Activated T-cell treated with anti-CD3 and anti-CD28 coated beads, Interleukin-2, amount 50 U/mL, for 4 hours (primary cell): ENCODE results near the gene MCF2L. TPM values are rescaled to one million over a fixed set of nuclear protein-coding genes. Genes with fewer than 3 reads are reported as not detected.

Source experiments
- ATAC-seq, 2 donors: fragments of 200-7000 bp; cut with Tn5 transposase; one replicate each; pipeline ENCODE4 v1.10.0; 2021
- DNase-seq: peaks from one replicate; pipeline ENCODE4 v3.0.0-alpha.2; 2020
- H3K27me3 Mint-ChIP-seq: one replicate; pipeline ENCODE4 v1.8.0; 2021; ENCODE audit warnings: low read depth, mixed read lengths
- H3K36me3 Mint-ChIP-seq: one replicate; pipeline ENCODE4 v1.8.0; 2022; ENCODE audit warnings: mixed read lengths; ENCODE audit not compliant: insufficient read depth
- H3K4me1 Mint-ChIP-seq: one replicate; pipeline ENCODE4 v1.8.0; 2021; ENCODE audit warnings: low read depth, mixed read lengths
- H3K4me3 Mint-ChIP-seq: one replicate; pipeline ENCODE4 v1.8.0; 2021; ENCODE audit warnings: mild to moderate bottlenecking, moderate library complexity, mixed read lengths
- H3K9me3 Mint-ChIP-seq: one replicate; pipeline ENCODE4 v1.8.0; 2021; ENCODE audit warnings: mixed read lengths
- total RNA-seq, 3 donors: library from RNA; stranded (reverse); gene quantifications; one replicate each; pipeline ENCODE4 v1.2.1, GENCODE V29; 2021

The MCF2L gene, protein sequence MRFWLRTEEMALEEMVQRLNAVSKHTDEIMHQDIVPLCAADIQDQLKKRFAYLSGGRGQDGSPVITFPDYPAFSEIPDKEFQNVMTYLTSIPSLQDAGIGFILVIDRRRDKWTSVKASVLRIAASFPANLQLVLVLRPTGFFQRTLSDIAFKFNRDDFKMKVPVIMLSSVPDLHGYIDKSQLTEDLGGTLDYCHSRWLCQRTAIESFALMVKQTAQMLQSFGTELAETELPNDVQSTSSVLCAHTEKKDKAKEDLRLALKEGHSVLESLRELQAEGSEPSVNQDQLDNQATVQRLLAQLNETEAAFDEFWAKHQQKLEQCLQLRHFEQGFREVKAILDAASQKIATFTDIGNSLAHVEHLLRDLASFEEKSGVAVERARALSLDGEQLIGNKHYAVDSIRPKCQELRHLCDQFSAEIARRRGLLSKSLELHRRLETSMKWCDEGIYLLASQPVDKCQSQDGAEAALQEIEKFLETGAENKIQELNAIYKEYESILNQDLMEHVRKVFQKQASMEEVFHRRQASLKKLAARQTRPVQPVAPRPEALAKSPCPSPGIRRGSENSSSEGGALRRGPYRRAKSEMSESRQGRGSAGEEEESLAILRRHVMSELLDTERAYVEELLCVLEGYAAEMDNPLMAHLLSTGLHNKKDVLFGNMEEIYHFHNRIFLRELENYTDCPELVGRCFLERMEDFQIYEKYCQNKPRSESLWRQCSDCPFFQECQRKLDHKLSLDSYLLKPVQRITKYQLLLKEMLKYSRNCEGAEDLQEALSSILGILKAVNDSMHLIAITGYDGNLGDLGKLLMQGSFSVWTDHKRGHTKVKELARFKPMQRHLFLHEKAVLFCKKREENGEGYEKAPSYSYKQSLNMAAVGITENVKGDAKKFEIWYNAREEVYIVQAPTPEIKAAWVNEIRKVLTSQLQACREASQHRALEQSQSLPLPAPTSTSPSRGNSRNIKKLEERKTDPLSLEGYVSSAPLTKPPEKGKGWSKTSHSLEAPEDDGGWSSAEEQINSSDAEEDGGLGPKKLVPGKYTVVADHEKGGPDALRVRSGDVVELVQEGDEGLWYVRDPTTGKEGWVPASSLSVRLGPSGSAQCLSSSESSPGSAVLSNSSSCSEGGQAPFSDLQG
- 1 to 10 TPM; 8.6 to 9.3 (median 8.9) TPM for total RNA-seq

DNA sequence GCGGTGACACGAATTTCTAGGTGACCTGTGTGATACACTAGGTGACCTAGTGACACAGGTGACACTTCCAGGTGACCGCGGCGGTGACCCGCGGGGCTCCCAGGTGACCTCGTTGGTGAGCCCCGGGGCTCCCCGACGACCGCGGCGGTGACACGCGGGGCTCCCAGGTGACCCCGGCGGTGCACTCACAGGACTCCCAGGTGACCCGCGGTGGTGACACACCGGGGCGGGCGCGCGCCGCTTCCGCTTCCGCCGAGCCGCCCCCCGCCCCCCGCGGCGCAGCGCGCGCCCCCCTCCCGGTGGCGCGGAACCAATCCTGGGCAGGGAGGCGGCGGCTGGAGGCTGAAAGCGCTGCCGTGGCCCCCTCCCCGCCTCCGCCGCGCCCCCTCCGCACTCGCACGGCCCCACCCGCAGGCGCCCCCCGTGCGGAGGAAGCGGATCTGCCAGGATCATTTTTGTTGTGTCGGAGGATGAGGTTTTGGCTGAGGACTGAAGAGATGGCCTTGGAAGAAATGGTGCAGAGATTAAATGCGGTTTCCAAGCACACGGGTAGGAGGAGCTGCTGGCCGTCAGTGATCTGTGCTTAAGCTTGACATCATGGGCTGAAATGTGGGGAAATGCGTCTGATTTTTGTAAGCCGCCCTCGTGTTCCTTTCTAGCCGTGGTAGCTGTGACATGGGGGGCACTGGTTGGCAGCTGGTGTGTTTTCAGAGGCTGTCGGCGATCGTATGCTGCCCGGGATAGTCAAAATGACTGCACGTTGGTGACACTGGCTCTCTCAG lies at the start of gene MCF2L:
MCF2L (plus strand) TSS at position 305 of the 782 bp plus-strand sequence; CDS start at position 471, 166 bp downstream.
- peaks cover 26% of the 10 kb centered on the region for H3K4me1 Mint-ChIP-seq
- peak within 1 kb of the TSS; percentile 86 for H3K4me3 Mint-ChIP-seq
- ATAC-seq (peak; percentile 88 to 90), DNase-seq (peak; percentile 53)
- H3K9me3 Mint-ChIP-seq, result no peaks in the 10 kb centered on the region
- peaks cover 3% of the 10 kb centered on the region for H3K36me3 Mint-ChIP-seq
- no peaks in the 10 kb centered on the region for H3K27me3 Mint-ChIP-seq

GRCh38 chr13:112923962-112924361 lies 45.1 kb upstream of the MCF2L start:
- Mint-ChIP-seq H3K27me3 (peaks cover 31% of the 10 kb centered on the region), H3K9me3 (no peaks in the 10 kb centered on the region), H3K36me3 (no peaks in the 10 kb centered on the region), H3K4me1 (no peaks in the 10 kb centered on the region), H3K4me3 (no peak overlapping the region)
- DNase-seq (no peak), ATAC-seq (no peak)

GRCh38 chr13:112924365-112924764 lies 44.6 kb upstream of the MCF2L start:
- DNase-seq, result no peak

DNA sequence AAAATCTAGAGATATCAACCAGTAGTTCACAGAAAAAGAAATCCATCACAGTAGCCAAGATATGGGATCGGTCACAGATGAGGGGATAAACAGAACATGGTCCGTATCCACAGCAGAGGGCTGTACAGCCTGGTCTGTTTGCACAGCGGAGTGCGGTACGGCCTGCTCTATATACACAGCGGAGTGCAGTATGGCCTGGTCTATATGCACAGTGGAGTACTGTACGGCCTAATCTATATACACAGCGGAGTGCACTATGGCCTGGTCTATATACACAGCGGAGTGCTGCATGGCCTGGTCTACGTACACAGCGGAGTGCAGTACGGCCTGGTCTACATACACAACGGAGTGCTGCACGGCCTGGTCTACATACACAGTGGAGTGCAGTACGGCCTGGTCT lies 43.0 kb upstream of the MCF2L start:
- H3K36me3 Mint-ChIP-seq, result no peaks in the 10 kb centered on the region
- ATAC-seq (no peak), DNase-seq (no peak)
- peaks cover 6% of the 10 kb centered on the region for H3K4me1 Mint-ChIP-seq
- H3K9me3 Mint-ChIP-seq, result no peaks in the 10 kb centered on the region
- H3K4me3 Mint-ChIP-seq, result no peak overlapping the region
- H3K27me3 Mint-ChIP-seq, result peaks cover 42% of the 10 kb centered on the region

More at GRCh38 chr13:112924365-112924764, 44.6 kb upstream of the MCF2L start:
- no peak for ATAC-seq
- Mint-ChIP-seq H3K4me1 (peaks cover 2% of the 10 kb centered on the region), H3K36me3 (no peaks in the 10 kb centered on the region), H3K4me3 (no peak overlapping the region), H3K27me3 (peaks cover 36% of the 10 kb centered on the region), H3K9me3 (no peaks in the 10 kb centered on the region)

DNA sequence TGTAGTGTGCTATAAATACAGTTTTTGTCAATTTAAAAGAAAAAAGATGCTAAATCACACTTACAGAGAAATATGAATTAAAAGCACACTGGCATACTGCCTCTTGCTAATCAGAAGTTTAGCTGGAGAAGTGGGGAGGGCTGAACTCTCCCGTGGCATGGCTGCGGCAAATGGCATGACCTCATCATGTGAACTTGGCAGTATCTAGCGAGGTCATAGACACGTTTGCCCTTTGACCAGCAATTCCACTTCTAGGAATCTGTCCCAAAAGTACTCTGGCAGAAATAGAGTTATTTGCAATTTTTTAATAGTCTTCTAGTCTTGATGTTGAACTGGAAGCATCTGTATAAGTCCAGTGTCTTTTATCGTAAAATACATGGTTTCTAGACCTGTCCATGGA lies 42.0 kb upstream of the MCF2L start:
- H3K36me3 Mint-ChIP-seq, result no peaks in the 10 kb centered on the region
- DNase-seq (no peak), ATAC-seq (no peak)
- H3K4me1 Mint-ChIP-seq, result peaks cover 6% of the 10 kb centered on the region
- no peaks in the 10 kb centered on the region for H3K9me3 Mint-ChIP-seq
- H3K4me3 Mint-ChIP-seq, result no peak overlapping the region
- peaks cover 51% of the 10 kb centered on the region for H3K27me3 Mint-ChIP-seq

GRCh38 chr13:112928020-112928971 lies 40.7 kb upstream of the MCF2L start:
- ATAC-seq, result no peak
- Mint-ChIP-seq H3K9me3 (no peaks in the 10 kb centered on the region), H3K4me3 (no peak overlapping the region), H3K36me3 (no peaks in the 10 kb centered on the region), H3K4me1 (peaks cover 6% of the 10 kb centered on the region), H3K27me3 (peaks cover 51% of the 10 kb centered on the region)
- no peak for DNase-seq

DNA sequence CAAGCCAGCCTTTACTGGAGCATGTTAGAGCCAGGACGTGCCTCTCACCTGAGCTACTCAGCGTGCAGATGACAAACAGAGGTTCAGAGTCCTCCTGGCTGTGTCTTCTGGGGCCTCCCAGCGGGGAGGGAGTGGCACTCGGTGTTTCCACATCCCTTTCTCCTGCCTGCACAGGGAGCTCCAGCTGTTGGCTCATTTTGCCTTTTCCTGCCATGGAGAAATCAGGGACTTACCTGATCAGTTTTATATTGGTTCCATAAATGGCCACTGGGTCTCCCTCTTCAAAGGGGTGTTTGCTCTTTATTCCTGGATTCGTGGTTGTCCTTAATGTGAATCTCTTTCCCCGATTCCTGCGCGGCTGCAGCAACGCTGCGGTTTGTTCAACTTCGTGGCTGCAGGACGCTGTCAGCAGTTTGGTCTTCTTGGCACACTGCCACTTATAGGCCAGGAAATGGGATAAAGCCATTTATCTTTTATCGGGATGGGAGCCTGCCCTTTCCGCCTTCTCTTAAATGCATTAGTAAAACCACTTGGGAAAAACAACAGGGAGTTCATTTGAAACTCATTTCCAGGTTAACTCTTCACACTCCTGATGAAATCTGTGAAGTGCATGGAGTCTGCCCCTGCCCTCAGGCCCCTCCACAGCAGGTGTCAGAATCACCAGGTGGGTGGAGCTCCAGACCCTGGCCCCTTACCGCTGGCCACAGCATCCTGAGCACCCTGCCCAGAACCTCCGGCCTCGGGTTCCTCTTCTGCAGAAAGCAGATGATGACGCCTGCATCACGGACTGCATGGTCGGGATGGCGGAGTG lies 39.8 kb upstream of the MCF2L start:
- ATAC-seq, result no peak
- no peak overlapping the region for H3K4me3 Mint-ChIP-seq
- no peaks in the 10 kb centered on the region for H3K9me3 Mint-ChIP-seq
- no peak for DNase-seq
- no peaks in the 10 kb centered on the region for H3K36me3 Mint-ChIP-seq
- peaks cover 6% of the 10 kb centered on the region for H3K4me1 Mint-ChIP-seq
- peaks cover 51% of the 10 kb centered on the region for H3K27me3 Mint-ChIP-seq

DNA sequence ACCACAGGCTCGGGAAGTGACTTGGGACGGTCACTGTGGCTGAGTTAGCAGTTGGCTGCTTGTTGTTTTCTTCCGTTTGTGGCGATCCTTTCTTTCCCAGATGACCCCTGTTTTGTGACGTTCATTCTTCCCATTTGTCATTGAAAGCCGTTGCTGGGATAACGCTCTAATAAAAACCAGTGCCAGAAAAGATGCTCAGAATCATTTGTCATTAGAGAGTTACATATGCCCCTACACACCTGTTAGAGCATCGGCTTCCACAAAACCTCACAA lies 39.3 kb upstream of the MCF2L start:
- no peaks in the 10 kb centered on the region for H3K9me3 Mint-ChIP-seq
- ATAC-seq (no peak), DNase-seq (no peak)
- peaks cover 51% of the 10 kb centered on the region for H3K27me3 Mint-ChIP-seq
- no peak overlapping the region for H3K4me3 Mint-ChIP-seq
- no peaks in the 10 kb centered on the region for H3K36me3 Mint-ChIP-seq
- H3K4me1 Mint-ChIP-seq, result peaks cover 6% of the 10 kb centered on the region

- peaks cover 6% of the 10 kb centered on the region for H3K4me1 Mint-ChIP-seq
- H3K27me3 Mint-ChIP-seq, result peaks cover 51% of the 10 kb centered on the region
- H3K9me3 Mint-ChIP-seq, result no peaks in the 10 kb centered on the region
- DNase-seq (no peak), ATAC-seq (no peak)
- H3K36me3 Mint-ChIP-seq, result no peaks in the 10 kb centered on the region
- no peak overlapping the region for H3K4me3 Mint-ChIP-seq
Measured at GRCh38 chr13:112930192-112930591, 38.8 kb upstream of the MCF2L start.

- no peak overlapping the region for H3K4me3 Mint-ChIP-seq
- DNase-seq (no peak), ATAC-seq (no peak)
- no peaks in the 10 kb centered on the region for H3K36me3 Mint-ChIP-seq
- peaks cover 51% of the 10 kb centered on the region for H3K27me3 Mint-ChIP-seq
- H3K9me3 Mint-ChIP-seq, result no peaks in the 10 kb centered on the region
- H3K4me1 Mint-ChIP-seq, result peaks cover 6% of the 10 kb centered on the region
Measured at GRCh38 chr13:112931028-112931934, 37.7 kb upstream of the MCF2L start.

- peaks cover 4% of the 10 kb centered on the region for H3K9me3 Mint-ChIP-seq
Measured at GRCh38 chr13:112932971-112933370, 36.0 kb upstream of the MCF2L start.

GRCh38 chr13:112933649-112934048 lies 35.4 kb upstream of the MCF2L start:
- peaks cover 38% of the 10 kb centered on the region for H3K27me3 Mint-ChIP-seq
- ATAC-seq (no peak), DNase-seq (no peak)
- no peaks in the 10 kb centered on the region for H3K36me3 Mint-ChIP-seq
- H3K9me3 Mint-ChIP-seq, result peaks cover 4% of the 10 kb centered on the region
- H3K4me1 Mint-ChIP-seq, result peaks cover 6% of the 10 kb centered on the region
- H3K4me3 Mint-ChIP-seq, result no peak overlapping the region

More at GRCh38 chr13:112932971-112933370, 36.0 kb upstream of the MCF2L start:
- no peak for ATAC-seq
- H3K4me3 Mint-ChIP-seq, result no peak overlapping the region
- H3K27me3 Mint-ChIP-seq, result peaks cover 45% of the 10 kb centered on the region
- no peaks in the 10 kb centered on the region for H3K36me3 Mint-ChIP-seq
- no peak for DNase-seq
- peaks cover 6% of the 10 kb centered on the region for H3K4me1 Mint-ChIP-seq
